ENCODE results near the gene LECT2. TPM values are rescaled to one million over a fixed set of nuclear protein-coding genes. Genes with fewer than 3 reads are reported as not detected.

LECT2 gene
- total RNA-seq: not detected

DNA sequence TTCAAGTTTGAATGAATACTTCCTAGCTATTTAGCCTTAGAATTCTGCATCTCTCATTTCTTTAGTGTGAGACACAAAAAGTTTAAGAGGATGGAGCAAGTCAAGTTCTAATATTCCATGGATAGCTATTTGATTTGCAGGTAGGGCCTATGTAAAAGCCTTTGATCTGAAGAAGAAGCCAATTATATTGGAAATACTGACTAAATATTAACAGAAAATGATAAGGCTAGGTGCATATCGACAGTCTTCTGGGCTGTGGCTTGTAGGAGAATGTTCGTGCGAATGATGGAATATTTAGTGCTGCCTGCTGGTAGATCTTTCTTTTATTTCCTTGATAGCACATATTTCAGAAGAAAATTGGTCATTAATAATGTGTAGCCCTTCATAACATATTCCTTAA, at the start of gene LECT2:
Gene LECT2 (minus strand): TSS at position 85 of the 400 bp plus-strand sequence. CDS start 150 bp downstream, outside the sequence.
- H3K9me3 Mint-ChIP-seq: no peaks in the 10 kb centered on the region
- H3K36me3 Mint-ChIP-seq: no peaks in the 10 kb centered on the region
- peaks cover 25 to 57% of the 10 kb centered on the region in 2 donors for H3K27me3 Mint-ChIP-seq
- no peak for DNase-seq (ENCODE audit: low spot score)
- no peak for ATAC-seq
- no peak within 1 kb of the TSS for H3K4me3 Mint-ChIP-seq
- no peak within 1 kb of the TSS for H3K27ac Mint-ChIP-seq
- no peaks in the 10 kb centered on the region for H3K4me1 Mint-ChIP-seq (ENCODE audit: low read depth in 2 of 2)

DNA sequence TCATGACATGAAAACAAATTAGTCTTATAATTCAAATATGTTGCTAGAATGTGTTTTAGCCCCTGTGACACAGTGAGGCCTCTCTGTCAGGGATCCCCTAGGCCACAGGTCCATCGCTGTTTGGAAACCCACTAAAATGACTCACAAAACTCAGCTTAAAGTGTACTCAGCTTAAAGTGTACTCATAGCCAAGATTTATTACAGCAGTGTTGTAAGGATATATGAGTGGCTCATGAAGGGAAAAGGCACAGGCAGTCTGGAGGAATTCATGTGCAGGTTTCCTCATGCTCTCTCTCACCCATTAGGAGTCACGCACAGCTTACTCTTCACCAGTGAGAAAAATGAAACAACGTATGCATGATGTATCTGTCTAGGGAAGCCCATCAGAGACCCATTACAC, 49.7 kb upstream of the LECT2 start:
- Mint-ChIP-seq H3K9me3 (no peaks in the 10 kb centered on the region), H3K36me3 (no peaks in the 10 kb centered on the region), H3K4me3 (no peak overlapping the region), H3K4me1 (ENCODE audit: low read depth in 2 of 2) (no peaks in the 10 kb centered on the region), H3K27ac (no peak overlapping the region), H3K27me3 (peaks cover 19 to 20% of the 10 kb centered on the region in 2 donors)
- ATAC-seq: peak in 1 of 2 donors; percentile 17
- no peak for DNase-seq (ENCODE audit: low spot score)

DNA sequence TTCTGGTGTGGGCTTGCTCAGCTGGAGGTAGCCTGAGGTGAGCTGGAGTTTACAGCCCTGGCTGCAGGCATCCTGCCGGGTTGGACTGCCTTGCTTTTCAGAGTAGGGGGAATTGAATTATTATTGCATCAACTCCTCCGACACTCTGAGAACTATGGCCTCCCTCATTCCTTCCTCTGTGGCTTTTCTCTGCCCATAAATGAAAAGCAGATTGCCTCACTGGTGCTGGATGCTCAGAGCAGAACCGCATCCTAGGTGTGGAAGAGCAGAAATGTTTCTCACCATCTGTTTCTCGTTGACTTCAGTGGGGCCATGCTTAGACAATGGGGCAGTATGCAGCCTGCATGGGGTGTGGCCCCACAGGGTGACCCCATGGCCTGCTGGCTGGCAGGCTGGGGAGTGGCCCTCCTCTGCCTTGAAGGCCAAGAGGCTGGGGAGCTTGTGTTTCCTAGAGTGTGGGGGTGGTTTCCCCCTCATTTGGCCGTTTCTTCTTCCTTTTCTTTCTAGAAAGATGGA, 46.7 kb upstream of the LECT2 start:
- DNase-seq (ENCODE audit: low spot score) (no peak), ATAC-seq (peak in 1 of 2 donors; percentile 8)
- no peaks in the 10 kb centered on the region for H3K9me3 Mint-ChIP-seq
- no peak overlapping the region for H3K4me3 Mint-ChIP-seq
- peaks cover 22 to 29% of the 10 kb centered on the region in 2 donors for H3K27me3 Mint-ChIP-seq
- no peak overlapping the region for H3K27ac Mint-ChIP-seq
- no peaks in the 10 kb centered on the region for H3K36me3 Mint-ChIP-seq
- H3K4me1 Mint-ChIP-seq (ENCODE audit: low read depth in 2 of 2): no peaks in the 10 kb centered on the region

DNA sequence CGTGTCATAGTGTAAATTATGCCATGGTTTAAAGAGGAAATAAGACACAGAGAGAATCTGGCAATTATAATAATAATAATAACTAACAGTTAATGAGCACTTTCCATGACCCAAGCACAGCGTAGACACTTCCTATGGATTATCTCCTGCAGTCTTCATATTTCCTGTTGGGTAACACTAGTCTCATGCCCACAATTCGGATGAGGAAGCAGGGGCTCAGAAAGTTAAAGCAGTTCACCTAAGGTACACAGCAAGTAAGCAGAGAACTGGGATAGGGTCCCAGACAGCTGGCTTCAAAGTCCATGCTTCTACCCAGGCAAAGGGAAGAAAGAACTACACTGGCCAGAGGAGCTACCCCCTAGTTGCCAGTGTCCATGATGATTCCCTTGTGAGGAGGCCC, 46.1 kb upstream of the LECT2 start:
- Mint-ChIP-seq H3K27me3 (peaks cover 19 to 32% of the 10 kb centered on the region in 2 donors), H3K4me3 (no peak overlapping the region), H3K4me1 (ENCODE audit: low read depth in 2 of 2) (no peaks in the 10 kb centered on the region), H3K9me3 (no peaks in the 10 kb centered on the region), H3K27ac (no peak overlapping the region), H3K36me3 (no peaks in the 10 kb centered on the region)
- DNase-seq (ENCODE audit: low spot score) (no peak), ATAC-seq (no peak)

DNA sequence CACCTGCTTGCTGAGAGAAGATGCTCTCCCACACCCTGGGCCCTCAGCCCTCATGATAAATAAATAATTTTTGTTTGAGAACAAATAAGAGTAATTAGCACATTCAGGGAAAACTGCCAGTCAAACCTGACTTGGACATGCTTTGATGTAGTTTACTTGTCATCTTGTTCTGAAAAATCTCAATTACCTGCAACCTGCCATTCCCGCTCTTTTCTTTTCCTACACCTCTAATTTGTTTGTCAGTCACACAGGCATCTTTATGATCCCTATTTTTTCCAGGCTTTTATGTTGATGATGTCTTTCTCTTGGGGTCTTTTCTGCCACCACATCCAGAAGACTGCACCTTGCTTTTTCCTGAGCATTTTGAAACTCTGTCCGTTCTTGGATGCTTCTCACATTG, 45.4 kb upstream of the LECT2 start:
- Mint-ChIP-seq H3K9me3 (no peaks in the 10 kb centered on the region), H3K36me3 (no peaks in the 10 kb centered on the region), H3K4me3 (no peak overlapping the region), H3K27ac (no peak overlapping the region), H3K27me3 (peaks cover 17 to 32% of the 10 kb centered on the region in 2 donors), H3K4me1 (ENCODE audit: low read depth in 2 of 2) (no peaks in the 10 kb centered on the region)
- DNase-seq (ENCODE audit: low spot score) (no peak), ATAC-seq (no peak)

DNA sequence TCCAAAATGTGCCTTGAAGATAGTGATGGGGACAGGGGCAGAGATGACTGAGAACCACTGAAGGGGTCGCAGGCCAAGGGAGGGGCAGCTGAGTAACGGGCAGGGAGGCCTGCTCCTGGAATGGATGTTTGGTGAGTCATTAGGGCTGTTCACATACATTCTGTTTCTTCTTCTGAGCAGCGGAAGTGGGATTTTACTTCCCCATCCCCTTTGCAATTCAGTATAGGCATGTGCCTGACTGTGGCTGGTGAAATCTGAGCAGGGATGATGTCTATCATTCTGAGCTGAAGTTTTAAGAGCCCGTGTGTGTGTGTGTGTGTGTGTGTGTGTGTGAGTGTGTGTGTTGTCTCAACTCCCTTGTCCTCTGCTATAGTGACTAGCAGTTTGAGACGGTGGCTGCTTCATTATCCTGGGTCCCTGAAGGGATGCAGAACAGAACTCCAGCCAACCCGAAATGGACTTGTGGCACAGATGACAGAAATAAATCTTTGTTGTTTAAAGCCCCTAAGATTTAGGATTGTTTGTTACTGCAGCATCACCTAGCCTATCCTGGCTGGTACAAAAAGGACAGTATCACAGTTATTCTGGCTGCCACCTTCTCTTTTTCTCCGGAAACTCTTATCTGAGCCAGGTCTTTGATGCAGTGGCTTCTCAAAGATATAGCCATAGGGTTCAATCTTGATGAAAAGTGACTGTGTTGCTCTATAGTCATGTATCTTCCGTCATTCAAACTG, 44.8 kb upstream of the LECT2 start:
- DNase-seq (ENCODE audit: low spot score): no peak
- H3K36me3 Mint-ChIP-seq: no peaks in the 10 kb centered on the region
- no peak overlapping the region for H3K4me3 Mint-ChIP-seq
- H3K27me3 Mint-ChIP-seq: peaks cover 20 to 32% of the 10 kb centered on the region in 2 donors
- H3K4me1 Mint-ChIP-seq (ENCODE audit: low read depth in 2 of 2): no peaks in the 10 kb centered on the region
- ATAC-seq: no peak
- H3K9me3 Mint-ChIP-seq: no peaks in the 10 kb centered on the region
- H3K27ac Mint-ChIP-seq: no peak overlapping the region

DNA sequence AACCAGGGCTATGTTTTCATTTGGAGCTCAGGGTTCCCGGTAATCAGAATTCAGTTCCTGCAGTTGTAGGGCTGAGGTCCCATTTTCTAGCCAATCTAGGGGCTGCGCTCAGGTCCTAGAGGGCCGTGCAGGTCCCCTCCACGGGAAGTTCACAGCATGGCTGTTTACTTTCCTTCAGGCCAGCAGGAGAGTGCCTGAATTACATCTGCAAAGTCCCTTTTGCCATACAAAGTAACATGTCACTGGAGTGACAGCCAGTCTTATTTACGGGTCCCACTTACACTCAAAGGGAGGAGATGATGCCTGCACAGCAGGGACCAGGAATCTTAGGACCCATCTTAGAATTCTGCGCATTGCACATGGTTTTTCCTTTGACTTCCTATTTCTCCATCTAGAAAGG, 44.1 kb upstream of the LECT2 start:
- no peak overlapping the region for H3K4me3 Mint-ChIP-seq
- H3K9me3 Mint-ChIP-seq: no peaks in the 10 kb centered on the region
- H3K36me3 Mint-ChIP-seq: no peaks in the 10 kb centered on the region
- no peaks in the 10 kb centered on the region for H3K4me1 Mint-ChIP-seq (ENCODE audit: low read depth in 2 of 2)
- DNase-seq (ENCODE audit: low spot score) (no peak), ATAC-seq (no peak)
- peaks cover 23 to 32% of the 10 kb centered on the region in 2 donors for H3K27me3 Mint-ChIP-seq
- no peak overlapping the region for H3K27ac Mint-ChIP-seq

DNA sequence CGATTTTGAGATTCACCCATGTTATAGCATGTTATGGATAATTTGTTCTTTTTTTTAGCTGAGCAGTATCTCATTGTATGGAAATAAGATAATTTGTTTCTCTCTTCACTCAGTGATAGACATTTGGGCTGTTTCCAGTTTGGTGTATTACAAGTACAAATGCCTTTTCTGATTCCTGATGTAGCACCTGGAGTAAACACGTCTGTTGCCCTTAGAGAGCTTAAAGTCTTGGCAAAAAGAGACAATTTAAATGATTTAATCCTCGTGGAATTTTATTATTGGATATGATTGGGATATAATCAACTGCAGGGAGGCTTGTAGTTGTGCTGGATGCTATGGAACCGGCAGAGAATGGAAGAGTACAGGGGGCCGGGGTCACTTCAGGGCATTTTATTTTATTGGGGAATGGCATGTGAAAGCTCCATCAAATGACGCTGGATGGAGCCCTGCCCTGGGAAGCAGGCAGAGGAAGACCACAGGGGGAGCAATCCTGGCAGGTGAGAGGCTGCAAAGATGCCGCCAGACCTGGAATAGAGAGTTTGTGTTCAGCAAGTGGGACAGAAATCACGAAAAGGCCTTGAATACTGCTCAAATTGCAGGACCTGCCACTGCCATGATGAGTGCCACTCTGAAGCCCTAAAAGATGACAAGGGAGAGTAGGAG, 43.0 kb upstream of the LECT2 start:
- Mint-ChIP-seq H3K9me3 (no peaks in the 10 kb centered on the region), H3K4me1 (ENCODE audit: low read depth in 2 of 2) (no peaks in the 10 kb centered on the region), H3K27ac (no peak overlapping the region), H3K4me3 (no peak overlapping the region), H3K27me3 (peaks cover 29 to 32% of the 10 kb centered on the region in 2 donors), H3K36me3 (no peaks in the 10 kb centered on the region)
- DNase-seq (ENCODE audit: low spot score) (no peak), ATAC-seq (no peak)

DNA sequence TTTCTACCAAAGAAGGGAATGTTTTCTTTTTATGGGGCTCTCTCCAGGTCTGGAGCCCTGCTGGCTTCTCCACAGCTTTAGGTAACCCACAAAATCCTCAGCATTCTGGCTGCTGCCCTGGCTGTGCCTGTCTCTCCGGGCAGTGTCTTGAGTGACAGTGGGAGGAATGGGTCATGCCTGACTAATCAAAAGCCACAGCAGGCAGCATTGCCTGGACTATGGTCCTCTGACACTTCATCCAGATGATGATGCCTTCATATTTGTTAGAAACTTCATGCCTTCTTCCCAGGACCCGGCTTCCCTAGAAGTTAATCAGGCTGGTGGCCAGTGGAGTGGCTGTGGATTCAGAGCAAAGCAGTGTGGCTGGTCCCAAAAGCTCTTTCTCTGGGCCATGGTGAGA, 41.8 kb upstream of the LECT2 start:
- Mint-ChIP-seq H3K36me3 (no peaks in the 10 kb centered on the region), H3K9me3 (no peaks in the 10 kb centered on the region), H3K4me3 (no peak overlapping the region), H3K27me3 (peaks cover 26 to 32% of the 10 kb centered on the region in 2 donors), H3K27ac (no peak overlapping the region), H3K4me1 (ENCODE audit: low read depth in 2 of 2) (no peaks in the 10 kb centered on the region)
- ATAC-seq (no peak), DNase-seq (ENCODE audit: low spot score) (no peak)

DNA sequence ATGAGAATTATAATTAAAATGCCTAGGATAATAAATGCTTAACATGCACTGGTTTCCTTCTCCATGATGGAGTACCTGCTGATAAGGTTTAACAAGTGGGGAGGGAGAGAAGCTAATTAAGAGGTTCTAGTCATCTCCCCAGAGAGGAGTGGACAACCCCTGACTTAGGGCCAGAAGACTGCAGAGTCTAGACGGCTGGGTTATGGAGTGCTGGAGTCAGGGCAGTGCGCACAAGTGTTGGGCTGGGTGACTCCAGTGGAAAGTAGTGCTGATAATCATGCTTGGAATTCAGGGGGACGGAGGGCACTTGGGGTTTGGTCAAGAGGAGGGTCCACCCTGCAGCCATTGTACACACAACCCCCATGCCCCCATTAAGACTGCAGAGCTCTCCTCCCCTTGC, 41.2 kb upstream of the LECT2 start:
- H3K27ac Mint-ChIP-seq: no peak overlapping the region
- H3K27me3 Mint-ChIP-seq: peaks cover 25 to 32% of the 10 kb centered on the region in 2 donors
- no peaks in the 10 kb centered on the region for H3K36me3 Mint-ChIP-seq
- DNase-seq (ENCODE audit: low spot score): no peak
- H3K4me3 Mint-ChIP-seq: no peak overlapping the region
- ATAC-seq: no peak
- no peaks in the 10 kb centered on the region for H3K9me3 Mint-ChIP-seq
- no peaks in the 10 kb centered on the region for H3K4me1 Mint-ChIP-seq (ENCODE audit: low read depth in 2 of 2)

DNA sequence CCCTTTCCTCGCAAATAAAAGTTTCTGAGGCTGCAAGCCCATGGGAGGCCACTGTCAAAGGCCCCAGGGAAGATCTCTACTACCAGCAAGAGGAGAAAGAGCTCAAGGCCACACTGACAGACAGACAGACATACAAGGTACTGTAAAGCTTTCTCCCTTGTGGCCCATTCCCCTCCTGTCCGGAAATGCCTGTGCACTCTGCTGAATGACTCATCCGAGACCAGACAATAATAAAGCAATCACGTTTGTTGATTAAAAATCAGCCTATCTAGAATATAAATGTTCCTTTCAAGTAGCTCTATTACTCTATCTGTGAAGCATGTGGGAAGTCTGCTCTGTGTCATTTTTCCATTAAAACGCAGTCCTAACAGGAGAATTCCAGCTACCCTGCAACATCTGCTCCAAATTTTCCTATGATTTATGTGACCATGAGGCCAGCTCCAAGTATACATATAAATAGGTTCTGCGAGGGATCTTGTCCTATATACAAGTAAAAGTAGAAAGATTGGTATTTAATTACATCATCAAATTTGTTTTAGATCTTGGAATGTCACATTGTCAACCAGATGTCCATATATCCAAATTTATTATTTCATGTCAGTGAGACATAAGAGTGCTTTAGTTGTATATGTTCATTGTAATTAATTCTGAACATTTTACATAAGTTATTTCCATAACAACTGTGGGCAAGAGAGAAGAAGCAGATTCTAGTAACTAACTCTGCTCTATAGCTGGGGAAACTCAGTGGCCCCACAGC, 39.3 kb upstream of the LECT2 start:
- H3K4me3 Mint-ChIP-seq: no peak overlapping the region

DNA sequence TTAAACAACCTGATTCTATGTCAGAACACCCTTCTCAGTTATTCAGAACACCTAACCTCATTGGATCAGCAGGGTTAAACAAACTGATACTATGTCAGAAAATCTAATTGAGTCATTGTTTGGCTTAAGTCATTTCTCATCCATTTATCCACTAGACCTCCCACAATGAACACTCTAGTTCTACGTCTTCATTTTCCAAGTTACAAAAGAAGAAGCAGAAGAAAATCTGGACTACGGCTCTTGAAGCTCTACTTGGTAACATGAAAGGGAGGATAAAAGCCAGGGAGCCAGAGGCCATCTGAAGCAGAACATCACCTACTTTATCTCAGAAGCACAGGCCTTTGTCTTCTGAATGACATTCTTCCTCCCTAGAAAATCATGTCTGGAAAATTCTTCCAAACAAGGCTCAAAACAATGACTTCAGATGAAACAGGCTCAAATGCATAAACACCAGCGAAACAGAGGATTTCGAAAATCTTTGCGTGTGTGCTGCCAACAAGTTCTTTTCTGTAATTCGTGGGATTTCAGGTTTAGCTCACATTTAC, 38.6 kb upstream of the LECT2 start:
- H3K4me1 Mint-ChIP-seq (ENCODE audit: low read depth in 2 of 2): no peaks in the 10 kb centered on the region
- no peak for DNase-seq (ENCODE audit: low spot score)
- ATAC-seq: no peak
- H3K36me3 Mint-ChIP-seq: no peaks in the 10 kb centered on the region
- H3K27me3 Mint-ChIP-seq: peaks cover 33 to 38% of the 10 kb centered on the region in 2 donors
- no peak overlapping the region for H3K27ac Mint-ChIP-seq
- no peak overlapping the region for H3K4me3 Mint-ChIP-seq
- no peaks in the 10 kb centered on the region for H3K9me3 Mint-ChIP-seq

More for the DNA sequence above, 39.3 kb upstream of the LECT2 start:
- ATAC-seq (no peak), DNase-seq (ENCODE audit: low spot score) (no peak)
- no peaks in the 10 kb centered on the region for H3K36me3 Mint-ChIP-seq
- peaks cover 29 to 32% of the 10 kb centered on the region in 2 donors for H3K27me3 Mint-ChIP-seq
- no peak overlapping the region for H3K27ac Mint-ChIP-seq
- H3K9me3 Mint-ChIP-seq: no peaks in the 10 kb centered on the region
- no peaks in the 10 kb centered on the region for H3K4me1 Mint-ChIP-seq (ENCODE audit: low read depth in 2 of 2)

DNA sequence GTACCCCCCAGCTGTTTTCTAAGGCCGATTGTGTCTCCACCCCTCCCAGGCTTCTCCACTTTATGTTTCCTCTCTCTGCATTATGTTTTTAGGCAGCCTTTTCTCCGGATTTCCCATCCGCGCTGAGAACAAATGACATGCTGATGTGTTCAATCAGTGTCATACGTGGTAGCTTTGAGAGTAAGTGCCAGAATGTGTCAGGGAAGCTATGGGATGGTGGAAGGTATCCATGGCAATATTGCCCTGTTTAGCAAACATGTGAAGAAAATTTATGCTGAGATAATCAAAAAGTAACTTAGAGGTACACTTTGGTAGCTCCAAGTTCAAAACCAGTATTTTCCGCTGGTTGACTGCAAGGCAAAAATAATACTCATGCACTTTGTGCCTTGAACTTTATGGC, 36.6 kb upstream of the LECT2 start:
- H3K27ac Mint-ChIP-seq: no peak overlapping the region
- peaks cover 24 to 30% of the 10 kb centered on the region in 2 donors for H3K27me3 Mint-ChIP-seq
- no peaks in the 10 kb centered on the region for H3K9me3 Mint-ChIP-seq
- no peak overlapping the region for H3K4me3 Mint-ChIP-seq
- H3K4me1 Mint-ChIP-seq (ENCODE audit: low read depth in 2 of 2): no peaks in the 10 kb centered on the region
- ATAC-seq: no peak
- no peaks in the 10 kb centered on the region for H3K36me3 Mint-ChIP-seq
- DNase-seq (ENCODE audit: low spot score): no peak

Measured in natural killer cell treated with Interleukin-12 subunit alpha and Interleukin-12 subunit beta and Interleukin-15 and Interleukin-18, amount 100 ng/mL, for 72 hours (primary cell).